Measurements from ENCODE around the gene SPON2. TPM values are rescaled to one million over a fixed set of nuclear protein-coding genes. Genes with fewer than 3 reads are reported as not detected.

Gene SPON2
- total RNA-seq, 2 experiments from 2014 or later: 18.5 to 18.8 TPM

GRCh38 chr4:1205586-1206298 lies 33.4 kb upstream of the SPON2 start:
- Mint-ChIP-seq H3K4me1 (peaks cover 33% of the 10 kb centered on the region), H3K9me3 (no peaks in the 10 kb centered on the region), H3K27me3 (no peaks in the 10 kb centered on the region), H3K36me3 (peaks cover 9% of the 10 kb centered on the region), H3K4me3 (no peak overlapping the region), H3K27ac (no peak overlapping the region)
- POLR2A ChIA-PET: interaction anchor here (5.1 kb wide), 1 partner anchor 43 kb away, joined by 56 read pairs; the partner anchor contains the start of gene CTBP1
- ATAC-seq (ENCODE audit: low read depth) (no peak), DNase-seq (peak; percentile 30)

- Mint-ChIP-seq H3K4me3 (no peak overlapping the region), H3K9me3 (no peaks in the 10 kb centered on the region), H3K27me3 (no peaks in the 10 kb centered on the region), H3K27ac (peak overlapping the region; percentile 48), H3K4me1 (peaks cover 34% of the 10 kb centered on the region), H3K36me3 (peaks cover 9% of the 10 kb centered on the region)
- POLR2A ChIA-PET: interaction anchor here (5.1 kb wide), 1 partner anchor 43 kb away, joined by 56 read pairs; the partner anchor contains the start of gene CTBP1
- ATAC-seq (ENCODE audit: low read depth) (no peak), DNase-seq (no peak)
These were observed 32.6 kb upstream of the SPON2 start for GRCh38 chr4:1204828-1205585.

DNA sequence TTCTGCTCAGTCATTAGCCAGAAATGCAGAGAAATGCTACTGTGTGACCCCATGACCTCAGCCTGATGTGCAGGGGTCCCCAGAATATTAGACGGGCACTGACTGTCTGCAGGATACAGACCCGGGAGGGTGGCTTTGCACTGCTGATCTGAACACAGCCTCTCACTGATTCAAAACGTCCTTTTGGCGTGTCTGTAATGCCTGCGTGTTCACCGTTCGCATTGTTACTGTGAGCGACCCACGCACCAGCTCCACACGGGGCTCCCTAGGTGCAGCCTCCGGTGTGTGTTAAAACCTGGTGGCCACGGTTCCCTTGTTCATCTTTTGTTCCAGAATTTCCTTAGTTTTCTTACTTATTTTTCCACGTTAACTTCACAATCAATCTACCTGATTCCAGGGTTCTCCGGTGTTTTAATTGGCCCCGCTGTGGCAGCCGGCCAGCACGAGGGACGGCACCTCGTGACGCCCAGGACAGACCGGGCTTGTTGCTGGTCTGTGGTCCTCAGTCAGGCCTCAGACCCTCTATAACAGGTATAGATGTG lies 32.0 kb upstream of the SPON2 start:
- no peaks in the 10 kb centered on the region for H3K9me3 Mint-ChIP-seq
- H3K4me1 Mint-ChIP-seq: peaks cover 36% of the 10 kb centered on the region
- DNase-seq: no peak

GRCh38 chr4:1203026-1203616 lies 30.7 kb upstream of the SPON2 start:
- H3K9me3 Mint-ChIP-seq: no peaks in the 10 kb centered on the region
- peaks cover 12% of the 10 kb centered on the region for H3K36me3 Mint-ChIP-seq
- no peak for DNase-seq
- POLR2A ChIA-PET: interaction anchor here (1.6 to 5.1 kb wide), 5 partner anchors 14 to 45 kb away, joined by 5 to 56 read pairs (median 20); partner anchors contain the start of gene CTBP1
- H3K4me1 Mint-ChIP-seq: peaks cover 34% of the 10 kb centered on the region
- ATAC-seq (ENCODE audit: low read depth): no peak
- H3K27ac Mint-ChIP-seq: peak overlapping the region; percentile 100
- H3K27me3 Mint-ChIP-seq: no peaks in the 10 kb centered on the region
- peak overlapping the region; percentile 30 for H3K4me3 Mint-ChIP-seq

More for the DNA sequence above, 32.0 kb upstream of the SPON2 start:
- Mint-ChIP-seq H3K27ac (peak overlapping the region; percentile 48), H3K36me3 (peaks cover 9% of the 10 kb centered on the region), H3K27me3 (no peaks in the 10 kb centered on the region), H3K4me3 (no peak overlapping the region)
- no peak for ATAC-seq (ENCODE audit: low read depth)
- POLR2A ChIA-PET: interaction anchor here (0.9 to 5.1 kb wide), 2 partner anchors 9 to 44 kb away, joined by 3 to 56 read pairs; partner anchors contain the start of gene CTBP1

GRCh38 chr4:1202526-1203011 lies 30.2 kb upstream of the SPON2 start:
- POLR2A ChIA-PET: interaction anchor here (1.0 to 5.1 kb wide), 8 partner anchors 14 to 87 kb away, joined by 3 to 56 read pairs (median 6); partner anchors contain the start of genes CTBP1 and MAEA
- DNase-seq: no peak
- Mint-ChIP-seq H3K27ac (peak overlapping the region; percentile 100), H3K4me3 (peak overlapping the region; percentile 83), H3K27me3 (no peaks in the 10 kb centered on the region), H3K4me1 (peaks cover 34% of the 10 kb centered on the region), H3K9me3 (no peaks in the 10 kb centered on the region), H3K36me3 (peaks cover 12% of the 10 kb centered on the region)
- ATAC-seq (ENCODE audit: low read depth): no peak

DNA sequence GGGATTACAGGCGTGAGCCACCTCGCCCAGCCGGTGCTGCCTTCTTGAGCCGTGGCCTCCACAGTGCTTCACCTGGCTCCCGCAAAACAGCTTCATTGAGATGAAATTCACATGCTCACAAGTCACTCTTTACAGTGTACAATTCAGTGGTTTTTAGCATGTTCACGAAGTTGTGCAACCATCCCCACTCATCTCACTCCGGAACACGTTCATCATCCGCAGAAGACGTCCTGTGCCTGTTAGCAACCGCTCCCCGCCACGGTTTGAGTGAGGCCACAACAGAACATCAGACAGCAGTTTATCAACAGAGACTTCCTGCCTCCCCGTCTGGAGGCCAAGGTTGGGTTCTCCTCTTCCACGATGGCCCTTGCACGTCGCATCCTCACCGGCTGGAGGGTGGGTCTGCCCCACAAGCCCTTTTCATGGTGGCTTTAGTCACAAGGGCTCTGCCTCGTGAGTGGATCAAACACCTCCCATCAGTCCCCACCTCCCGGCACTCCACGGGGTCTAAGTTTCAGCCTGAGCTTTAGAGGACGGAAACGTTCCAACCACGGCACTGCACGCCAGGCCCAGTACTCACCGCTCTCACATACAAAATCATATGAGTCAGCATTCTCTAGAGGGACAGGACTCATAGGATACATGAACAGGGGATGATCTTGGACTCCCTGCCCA lies 29.6 kb upstream of the SPON2 start:
- ATAC-seq (ENCODE audit: low read depth): peak; percentile 75
- DNase-seq: peak; percentile 86
- no peaks in the 10 kb centered on the region for H3K9me3 Mint-ChIP-seq
- no peaks in the 10 kb centered on the region for H3K27me3 Mint-ChIP-seq
- POLR2A ChIA-PET: interaction anchor here (0.6 to 5.1 kb wide), 14 partner anchors 11 to 195 kb away, joined by 3 to 56 read pairs (median 4); partner anchors contain the start of genes CTBP1, MAEA, SPON2 and UVSSA
- H3K27ac Mint-ChIP-seq: peak overlapping the region; percentile 100
- H3K4me1 Mint-ChIP-seq: peaks cover 34% of the 10 kb centered on the region
- H3K4me3 Mint-ChIP-seq: peak overlapping the region; percentile 83
- peaks cover 12% of the 10 kb centered on the region for H3K36me3 Mint-ChIP-seq

DNA sequence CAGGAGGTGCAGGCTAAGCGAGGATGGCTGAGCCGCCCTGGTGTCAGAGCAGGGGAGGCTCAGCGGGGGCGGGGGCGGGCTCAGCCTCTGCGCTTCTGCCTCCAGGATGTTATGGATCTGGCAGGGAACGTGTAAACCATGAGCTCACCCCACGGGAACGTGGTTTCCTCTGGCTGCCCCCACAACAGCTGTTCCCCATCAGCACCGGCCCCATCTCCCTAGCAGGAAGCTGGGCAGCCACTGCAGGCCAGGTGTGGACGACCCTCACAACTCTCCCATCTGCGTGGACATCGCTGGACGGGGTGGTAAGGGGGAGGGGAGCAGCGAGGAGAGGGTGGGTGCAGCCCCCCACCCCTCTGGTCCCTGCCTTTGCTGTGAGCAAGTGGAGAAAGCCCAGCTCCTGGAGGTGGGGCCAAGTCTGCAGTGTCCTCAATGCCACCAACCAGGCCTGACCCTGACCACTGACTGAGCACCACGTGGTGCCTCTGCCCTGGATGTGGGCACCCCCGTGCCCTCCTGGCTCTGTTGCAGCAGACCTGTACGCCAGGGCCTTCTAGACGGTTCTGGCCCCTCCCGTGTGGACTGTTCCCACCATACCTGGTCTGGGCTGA lies 28.1 kb upstream of the SPON2 start:
- Mint-ChIP-seq H3K27ac (peak overlapping the region; percentile 100), H3K4me1 (peaks cover 37% of the 10 kb centered on the region)
- DNase-seq: peak; percentile 56

DNA sequence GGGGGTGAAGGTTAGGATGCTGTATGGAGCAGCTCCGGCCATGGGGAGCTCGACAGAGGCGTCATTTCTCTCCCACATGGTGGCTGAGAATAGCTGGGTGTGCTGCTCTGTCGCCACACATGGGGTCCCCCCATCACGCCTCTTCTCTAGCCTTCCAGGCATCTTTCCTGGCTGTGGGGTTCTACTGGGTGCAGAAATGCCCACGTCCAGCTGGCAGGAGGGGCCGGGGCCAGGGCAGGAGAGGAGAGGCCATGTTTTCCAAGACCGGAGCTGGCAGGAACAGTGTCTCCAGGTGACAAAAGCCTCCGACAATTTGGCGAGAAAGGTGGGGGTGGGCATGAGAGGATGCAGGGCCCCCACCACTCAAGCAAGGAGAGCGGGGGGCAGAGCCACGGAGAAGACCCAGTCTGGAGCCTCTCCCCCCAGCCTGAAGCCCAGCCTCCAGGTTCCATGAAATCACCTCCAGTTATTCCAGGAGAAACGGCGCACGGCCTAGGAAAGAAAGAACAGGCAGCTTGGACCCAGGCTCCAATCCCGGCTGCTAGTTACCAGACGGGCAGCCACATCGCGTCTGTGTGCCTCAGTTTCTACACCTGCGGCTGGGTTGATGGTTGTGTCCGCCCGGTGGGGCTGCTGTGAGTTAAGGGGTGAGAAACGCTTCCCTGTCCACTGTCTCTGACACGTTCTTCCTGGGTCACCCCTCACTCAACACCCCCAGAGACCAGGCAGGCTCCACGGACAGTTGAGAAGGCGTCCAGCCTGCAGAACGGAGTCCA lies 27.4 kb upstream of the SPON2 start:
- DNase-seq (peak; percentile 21), ATAC-seq (ENCODE audit: low read depth) (no peak)
- POLR2A ChIA-PET: interaction anchor here (0.5 to 4.4 kb wide), 9 partner anchors 13 to 147 kb away, joined by 3 to 37 read pairs (median 4); partner anchors contain the start of gene UVSSA
- Mint-ChIP-seq H3K27ac (peak overlapping the region; percentile 100), H3K27me3 (no peaks in the 10 kb centered on the region), H3K36me3 (peaks cover 18% of the 10 kb centered on the region), H3K4me3 (peak overlapping the region; percentile 83), H3K4me1 (peaks cover 37% of the 10 kb centered on the region), H3K9me3 (no peaks in the 10 kb centered on the region)

More for the DNA sequence above, 28.1 kb upstream of the SPON2 start:
- Mint-ChIP-seq H3K9me3 (no peaks in the 10 kb centered on the region), H3K4me3 (peak overlapping the region; percentile 83), H3K27me3 (no peaks in the 10 kb centered on the region), H3K36me3 (peaks cover 20% of the 10 kb centered on the region)
- POLR2A ChIA-PET: interaction anchor here (0.6 to 4.4 kb wide), 11 partner anchors 10 to 146 kb away, joined by 3 to 37 read pairs (median 4); partner anchors contain the start of gene UVSSA
- ATAC-seq (ENCODE audit: low read depth): no peak

- H3K9me3 Mint-ChIP-seq: no peaks in the 10 kb centered on the region
- POLR2A ChIA-PET: no interaction called here
- no peaks in the 10 kb centered on the region for H3K27me3 Mint-ChIP-seq
- no peak for ATAC-seq (ENCODE audit: low read depth)
- DNase-seq: no peak
- peaks cover 23% of the 10 kb centered on the region for H3K4me1 Mint-ChIP-seq
- H3K36me3 Mint-ChIP-seq: peaks cover 11% of the 10 kb centered on the region
- H3K4me3 Mint-ChIP-seq: peak overlapping the region; percentile 16
- H3K27ac Mint-ChIP-seq: no peak overlapping the region
These were observed 25.9 kb upstream of the SPON2 start for GRCh38 chr4:1198098-1198844.

DNA sequence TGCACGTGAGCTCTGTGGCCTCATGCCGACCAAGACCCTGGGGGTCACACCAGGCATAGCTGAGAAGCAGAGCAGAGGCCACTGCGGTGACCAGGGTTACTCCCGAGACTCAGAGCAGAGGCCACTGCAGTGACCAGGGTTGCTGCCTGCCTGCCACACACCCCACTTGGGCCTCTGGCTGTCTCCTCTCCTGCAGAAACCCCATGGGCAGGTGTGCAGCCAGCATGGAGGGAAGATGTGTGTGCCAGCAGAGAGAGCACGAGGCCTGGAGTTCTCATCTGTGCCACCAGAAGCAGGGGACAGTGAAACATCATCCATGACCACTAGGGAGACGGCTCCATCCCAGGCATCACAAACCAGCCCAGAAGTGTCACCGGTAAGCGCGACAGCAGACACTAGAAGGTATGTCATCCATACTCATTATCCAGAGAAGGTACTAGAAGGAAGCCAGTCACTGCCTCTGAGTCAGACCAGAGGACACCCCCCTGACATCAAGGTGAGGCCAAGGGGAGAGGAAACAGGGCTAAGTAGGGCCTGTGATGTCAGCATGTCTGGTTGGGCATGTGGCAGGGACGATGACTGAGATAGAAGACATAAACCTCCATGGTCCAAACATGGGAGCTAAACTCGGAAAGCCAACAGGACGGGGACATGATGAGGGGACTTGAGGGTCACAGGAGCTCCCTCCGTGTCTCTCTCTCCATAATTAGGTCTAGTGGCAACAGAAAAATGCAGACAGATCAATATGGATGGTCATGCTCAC lies 24.2 kb upstream of the SPON2 start:
- no peaks in the 10 kb centered on the region for H3K27me3 Mint-ChIP-seq
- no peak for ATAC-seq (ENCODE audit: low read depth)
- peaks cover 10% of the 10 kb centered on the region for H3K4me1 Mint-ChIP-seq
- POLR2A ChIA-PET: no interaction called here
- H3K4me3 Mint-ChIP-seq: no peak overlapping the region
- peaks cover 11% of the 10 kb centered on the region for H3K36me3 Mint-ChIP-seq
- H3K9me3 Mint-ChIP-seq: no peaks in the 10 kb centered on the region
- no peak for DNase-seq
- H3K27ac Mint-ChIP-seq: no peak overlapping the region

All from activated naive CD8-positive, alpha-beta T cell treated with anti-CD3 and anti-CD28 coated beads, Interleukin-2, amount 10 ng/mL, durations not matched to agents 7 days and 5 days (primary cell).